Naive thymus-derived CD4-positive, alpha-beta T cell (primary cell): ENCODE results near the gene DCAF8. TPM values are rescaled to one million over a fixed set of nuclear protein-coding genes. Genes with fewer than 3 reads are reported as not detected.
A peak's percentile ranks its signal among the peaks of the same experiment; 100 is the strongest.

Experiments used
- ATAC-seq: fragments of 150-1000 bp; cut with Tn5 transposase; 2 replicates; pipeline ENCODE4 v1.10.0; 2021; ENCODE audit warnings: mild to moderate bottlenecking, moderate library complexity
- CTCF ChIA-PET: fragments of 350-600 bp; sonication (Branson Sonifier 250); formaldehyde crosslinking; loops from one replicate; lab custom pipeline; 2021; ENCODE audit warnings: antibody characterized with exemption; lab: Charles Lee
- POLR2A ChIA-PET: fragments of 350-600 bp; sonication (Branson Sonifier 250); formaldehyde crosslinking; loops from one replicate; lab custom pipeline; 2021; ENCODE audit warnings: antibody characterized with exemption, inconsistent platforms; lab: Charles Lee
- DNase-seq, 9 donors: peaks; one replicate each; pipeline versions ENCODE4 v3.0.0 to v3.0.0-alpha.2; 2020 to 2022; ENCODE audit warnings: mixed read lengths in 1 of 9
- H3K27ac ChIP-seq: one replicate; pipeline ENCODE4 v1.7.0; 2013; ENCODE audit warnings: mild to moderate bottlenecking, low read depth, low read length, moderate library complexity
- H3K27me3 ChIP-seq, 2 donors: one replicate each; pipeline ENCODE4 v1.7.0; 2013; ENCODE audit warnings: low read length in 2 of 2, mild to moderate bottlenecking in 2 of 2, moderate library complexity in 2 of 2; ENCODE audit not compliant: control insufficient read depth in 2 of 2, insufficient read depth in 2 of 2
- H3K36me3 ChIP-seq, 3 experiments: 1 replicate in 2 of 3; 2 replicates in 1 of 3; pipeline ENCODE4 v1.7.0; 2013; ENCODE audit warnings: low read length in 3 of 3, mild to moderate bottlenecking in 3 of 3, moderate library complexity in 1 of 3; ENCODE audit not compliant: insufficient read depth in 3 of 3, control insufficient read depth in 2 of 3
- H3K4me1 ChIP-seq, 2 donors: one replicate each; pipeline ENCODE4 v1.7.0; 2013; ENCODE audit warnings: low read length in 2 of 2, mild to moderate bottlenecking in 2 of 2, moderate library complexity in 1 of 2; ENCODE audit not compliant: control insufficient read depth in 2 of 2, insufficient read depth in 2 of 2
- H3K4me3 ChIP-seq: 2 replicates; pipeline ENCODE4 v1.7.0; 2013; ENCODE audit warnings: mild to moderate bottlenecking, low read length
- H3K9me3 ChIP-seq, 3 experiments: 1 replicate in 2 of 3; 2 replicates in 1 of 3; pipeline ENCODE4 v1.7.0; 2013; ENCODE audit warnings: low read length in 3 of 3; ENCODE audit not compliant: control insufficient read depth in 2 of 3
- H3K27ac Mint-ChIP-seq, 9 donors: one replicate each; pipeline ENCODE4 v1.8.0; 2020 to 2022; ENCODE audit warnings: mixed read lengths in 9 of 9, mild to moderate bottlenecking in 8 of 9, moderate library complexity in 5 of 9, inconsistent platforms in 2 of 9
- H3K27me3 Mint-ChIP-seq, 5 donors: one replicate each; pipeline ENCODE4 v1.8.0; 2021 to 2022; ENCODE audit warnings: mixed read lengths in 5 of 5, mild to moderate bottlenecking in 1 of 5
- H3K36me3 Mint-ChIP-seq, 5 donors: one replicate each; pipeline ENCODE4 v1.8.0; 2020 to 2022; ENCODE audit warnings: mixed read lengths in 5 of 5, mild to moderate bottlenecking in 3 of 5, inconsistent platforms in 1 of 5
- H3K4me1 Mint-ChIP-seq, 7 donors: one replicate each; pipeline ENCODE4 v1.8.0; 2020 to 2022; ENCODE audit warnings: mixed read lengths in 7 of 7, mild to moderate bottlenecking in 3 of 7, inconsistent platforms in 1 of 7
- H3K4me3 Mint-ChIP-seq, 10 donors: one replicate each; pipeline ENCODE4 v1.8.0; 2020 to 2022; ENCODE audit warnings: mild to moderate bottlenecking in 10 of 10, mixed read lengths in 10 of 10, moderate library complexity in 6 of 10, inconsistent platforms in 2 of 10
- H3K9me3 Mint-ChIP-seq, 11 donors: one replicate each; pipeline ENCODE4 v1.8.0; 2020 to 2022; ENCODE audit warnings: mixed read lengths in 11 of 11, mild to moderate bottlenecking in 4 of 11, inconsistent platforms in 1 of 11, moderate library complexity in 1 of 11
- intact Hi-C, 2 donors: fragments of 100-400 bp; cut with micrococcal nuclease; formaldehyde crosslinking; loops; one replicate each; pipeline ENCODE4 v1.15.1; 2023
- polyA plus RNA-seq, 2 donors: library from polyadenylated mRNA; unstranded; fragments of 300-500 nt; fragmentation: Illumina TruSeq; gene quantifications; one replicate each; pipeline ENCODE4 v1.2.3, GENCODE V29; 2021
- total RNA-seq, 6 experiments: library from RNA in 5 of 6; stranded (reverse) in 5 of 6; gene quantifications; 1 replicate in 5 of 6; 2 replicates in 1 of 6; pipeline ENCODE4 v1.2.3 and lab custom pipeline; 2021 to 2026

DCAF8 gene
- total and polyA plus RNA-seq, 7 experiments from 2014 or later: 45.6 to 226 (median 174) TPM

DNA sequence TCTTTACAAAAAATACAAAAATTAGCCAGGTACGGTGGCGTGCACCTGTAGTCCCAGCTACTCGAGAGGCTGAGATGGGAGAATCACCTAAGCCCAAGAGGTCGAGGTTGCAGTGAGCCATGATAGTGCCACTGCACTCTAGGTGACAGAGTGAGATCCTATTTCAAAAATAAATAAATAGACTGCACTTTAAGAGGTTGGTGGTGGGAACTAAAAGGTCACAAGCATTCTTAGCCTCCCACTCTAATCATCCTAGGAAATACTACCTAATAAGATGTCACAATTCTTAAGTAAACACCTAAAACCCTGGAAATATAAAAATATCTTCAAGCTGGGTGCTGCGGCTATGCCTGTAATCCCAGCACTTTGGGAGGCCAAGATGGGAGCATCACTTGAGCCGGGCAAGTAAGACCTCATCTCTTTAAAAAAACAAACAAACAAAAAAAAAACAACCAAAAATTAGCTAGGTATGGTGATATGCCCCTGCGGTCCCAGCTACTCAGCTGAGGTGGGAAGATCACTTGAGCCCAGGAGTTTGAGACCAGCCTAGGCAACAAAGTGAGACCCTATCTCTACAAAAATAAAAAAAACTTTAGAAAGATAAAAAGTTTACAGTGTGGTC, 4.1 kb downstream of the DCAF8 start:
- CTCF ChIA-PET: interaction anchor here (2.3 kb wide), 2 partner anchors 33 to 157 kb away, joined by 6 to 8 read pairs; no protein-coding TSS in a partner anchor
- peak overlapping the region in 6 of 9 donors; percentile 32 to 76 (median 60) for H3K27ac Mint-ChIP-seq
- H3K27me3 ChIP-seq: no peaks in the 10 kb centered on the region

DNA sequence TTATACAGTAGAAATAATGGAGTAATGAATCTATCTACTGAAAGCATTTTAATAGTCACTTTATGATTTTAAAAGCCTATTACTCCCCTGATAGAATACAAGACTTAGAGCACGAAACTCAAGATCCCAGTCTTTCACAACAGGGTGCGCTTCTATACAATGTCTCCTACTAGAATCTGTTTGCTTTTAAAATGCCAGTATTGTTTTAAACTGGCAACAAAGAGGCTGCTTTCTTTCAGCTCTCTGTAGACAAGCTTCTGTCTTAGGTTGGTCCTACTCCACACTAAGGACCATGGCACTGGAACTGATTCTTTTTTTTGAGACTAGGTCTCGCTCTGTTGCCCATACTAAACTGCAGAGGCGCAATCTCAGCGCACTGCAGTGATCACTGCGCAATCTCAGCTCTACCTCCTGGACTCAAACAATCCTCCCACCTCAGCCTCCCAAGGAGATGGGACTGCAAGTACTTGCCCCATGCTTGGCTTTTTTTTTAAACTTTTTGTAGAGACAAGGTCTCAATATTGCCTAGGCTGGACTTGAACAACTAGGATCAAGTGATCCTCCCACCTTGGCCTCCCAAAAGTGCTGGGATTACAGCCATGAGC, 4.8 kb downstream of the DCAF8 start:
- POLR2A ChIA-PET: interaction anchor here (0.8 to 1.7 kb wide), 4 partner anchors 13 to 335 kb away, joined by 3 to 11 read pairs (median 4); partner anchors contain the start of gene PEX19
- no peak overlapping the region for H3K27ac ChIP-seq
- H3K9me3 ChIP-seq: no peaks in the 10 kb centered on the region
- H3K27me3 Mint-ChIP-seq: peaks cover 0 to 3% (median 0%) of the 10 kb centered on the region in 5 donors
- H3K27ac Mint-ChIP-seq: peak overlapping the region in 7 of 9 donors; percentile 9 to 84 (median 63)
- H3K36me3 Mint-ChIP-seq: peaks cover 0 to 22% (median 8%) of the 10 kb centered on the region in 5 donors
- H3K4me1 ChIP-seq: peaks cover 12 to 25% of the 10 kb centered on the region in 2 donors
- ATAC-seq (no peak), DNase-seq (no peak)
- H3K9me3 Mint-ChIP-seq: peaks cover 0 to 5% (median 0%) of the 10 kb centered on the region in 11 donors
- H3K4me3 ChIP-seq: no peak overlapping the region
- intact Hi-C loops: no loop called here
- CTCF ChIA-PET: interaction anchor here (1.0 to 2.3 kb wide), 2 partner anchors 34 to 61 kb away, joined by 4 to 8 read pairs; no protein-coding TSS in a partner anchor
- H3K36me3 ChIP-seq: peaks cover 0 to 6% (median 0%) of the 10 kb centered on the region in 3 experiments
- H3K27me3 ChIP-seq: no peaks in the 10 kb centered on the region
- peaks cover 18 to 59% (median 48%) of the 10 kb centered on the region in 7 donors for H3K4me1 Mint-ChIP-seq
- H3K4me3 Mint-ChIP-seq: no peak overlapping the region

More for the DNA sequence above, 4.1 kb downstream of the DCAF8 start:
- Histone ChIP-seq H3K4me1 (peaks cover 16 to 29% of the 10 kb centered on the region in 2 donors), H3K36me3 (peaks cover 0 to 6% (median 0%) of the 10 kb centered on the region in 3 experiments), H3K9me3 (no peaks in the 10 kb centered on the region), H3K27ac (no peak overlapping the region), H3K4me3 (no peak overlapping the region)
- DNase-seq (no peak), ATAC-seq (no peak)
- Mint-ChIP-seq H3K4me3 (peak overlapping the region in 4 of 10 donors; percentile 2 to 47 (median 8)), H3K9me3 (peaks cover 0 to 5% (median 0%) of the 10 kb centered on the region in 11 donors), H3K4me1 (peaks cover 18 to 63% (median 44%) of the 10 kb centered on the region in 7 donors), H3K36me3 (peaks cover 0 to 17% (median 4%) of the 10 kb centered on the region in 5 donors), H3K27me3 (peaks cover 0 to 3% (median 0%) of the 10 kb centered on the region in 5 donors)
- POLR2A ChIA-PET: interaction anchor here (1.2 kb wide), 1 partner anchor 26 kb away, joined by 4 read pairs; the partner anchor contains the start of gene PEX19
- intact Hi-C loops: no loop called here

DNA sequence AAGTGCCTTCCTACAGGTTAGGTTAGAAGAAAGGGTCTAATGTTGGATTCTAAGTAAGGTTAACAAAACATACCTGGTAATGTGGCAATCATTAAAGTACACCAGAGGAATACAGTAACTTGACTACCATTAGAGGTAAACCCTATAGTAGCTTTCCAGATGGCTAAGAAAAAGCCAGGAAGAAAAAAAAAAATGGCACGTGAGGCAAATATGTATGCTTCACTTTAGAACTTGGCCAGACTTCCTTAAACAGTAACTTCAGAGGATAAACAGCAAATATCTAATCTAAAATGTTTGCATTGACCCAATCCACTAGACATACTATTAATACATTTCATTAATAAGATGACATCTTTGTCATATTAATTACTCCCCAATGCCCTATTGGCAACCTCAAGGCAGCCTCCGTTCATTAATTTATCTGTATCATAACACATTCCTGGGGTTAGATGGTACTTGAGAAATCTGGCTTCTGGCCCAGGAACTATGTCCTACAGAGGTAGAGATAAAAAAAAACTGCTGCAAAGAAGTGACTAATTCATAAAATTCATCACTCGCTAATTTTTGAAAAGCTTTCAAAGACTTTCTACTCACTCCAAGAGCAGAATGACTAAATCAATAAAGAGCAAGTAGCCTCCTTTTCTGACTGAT, 5.8 kb downstream of the DCAF8 start:
- CTCF ChIA-PET: interaction anchor here (1.0 to 2.3 kb wide), 2 partner anchors 35 to 60 kb away, joined by 4 to 8 read pairs; no protein-coding TSS in a partner anchor

DNA sequence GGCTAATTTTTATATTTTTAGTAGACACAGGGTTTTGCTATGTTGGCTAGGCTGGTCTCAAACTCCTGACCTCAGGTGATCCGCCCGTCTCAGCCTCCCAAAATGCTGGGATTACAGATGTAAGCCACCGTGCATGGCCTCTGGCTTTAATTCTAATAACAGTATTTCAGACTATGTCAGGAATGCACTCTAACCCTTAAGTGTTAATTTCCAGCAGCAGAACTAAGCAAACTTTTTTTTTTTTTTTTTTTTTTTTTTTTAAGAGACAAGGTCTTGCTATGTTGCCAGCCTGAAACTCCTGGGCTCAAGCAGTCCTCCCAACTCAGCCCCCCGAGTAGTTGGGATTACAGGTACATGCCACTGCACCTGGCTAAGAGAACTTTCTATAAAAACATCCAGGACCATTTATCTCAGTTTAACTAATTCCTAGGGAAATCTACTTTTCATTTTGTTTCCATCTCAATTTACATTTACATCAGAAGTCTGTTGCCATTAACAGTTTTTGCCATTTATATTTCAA, 6.5 kb downstream of the DCAF8 start:
- Histone ChIP-seq H3K4me1 (peaks cover 6 to 18% of the 10 kb centered on the region in 2 donors), H3K9me3 (no peaks in the 10 kb centered on the region), H3K27me3 (no peaks in the 10 kb centered on the region), H3K4me3 (no peak overlapping the region), H3K36me3 (no peaks in the 10 kb centered on the region), H3K27ac (peak overlapping the region; percentile 10)
- Mint-ChIP-seq H3K9me3 (no peaks in the 10 kb centered on the region), H3K4me1 (peaks cover 21 to 60% (median 50%) of the 10 kb centered on the region in 7 donors), H3K27me3 (no peaks in the 10 kb centered on the region), H3K27ac (peak overlapping the region in 4 of 9 donors; percentile 26 to 59 (median 33)), H3K36me3 (peaks cover 0 to 20% (median 11%) of the 10 kb centered on the region in 5 donors), H3K4me3 (no peak overlapping the region)
- ChIA-PET POLR2A (interaction anchor here (1.7 kb wide), 1 partner anchor 12 kb away, joined by 11 read pairs; no protein-coding TSS in a partner anchor), CTCF (interaction anchor here (2.0 to 2.3 kb wide), 2 partner anchors 36 to 155 kb away, joined by 6 to 8 read pairs; no protein-coding TSS in a partner anchor)
- DNase-seq (no peak), ATAC-seq (no peak)
- intact Hi-C loops: no loop called here

More for the DNA sequence above, 5.8 kb downstream of the DCAF8 start:
- Histone ChIP-seq H3K36me3 (no peaks in the 10 kb centered on the region), H3K4me1 (peaks cover 12 to 25% of the 10 kb centered on the region in 2 donors), H3K27me3 (no peaks in the 10 kb centered on the region), H3K4me3 (no peak overlapping the region), H3K27ac (peak overlapping the region; percentile 24), H3K9me3 (no peaks in the 10 kb centered on the region)
- Mint-ChIP-seq H3K4me1 (peaks cover 26 to 65% (median 53%) of the 10 kb centered on the region in 7 donors), H3K9me3 (peaks cover 0 to under 1% (median 0%) of the 10 kb centered on the region in 11 donors), H3K27ac (peak overlapping the region in 6 of 9 donors; percentile 26 to 68 (median 32)), H3K27me3 (no peaks in the 10 kb centered on the region), H3K4me3 (no peak overlapping the region), H3K36me3 (peaks cover 0 to 21% (median 11%) of the 10 kb centered on the region in 5 donors)
- intact Hi-C loops: no loop called here
- no peak for ATAC-seq
- POLR2A ChIA-PET: interaction anchor here (0.8 to 1.7 kb wide), 3 partner anchors 12 to 334 kb away, joined by 3 to 11 read pairs (median 4); no protein-coding TSS in a partner anchor
- DNase-seq: no peak

DNA sequence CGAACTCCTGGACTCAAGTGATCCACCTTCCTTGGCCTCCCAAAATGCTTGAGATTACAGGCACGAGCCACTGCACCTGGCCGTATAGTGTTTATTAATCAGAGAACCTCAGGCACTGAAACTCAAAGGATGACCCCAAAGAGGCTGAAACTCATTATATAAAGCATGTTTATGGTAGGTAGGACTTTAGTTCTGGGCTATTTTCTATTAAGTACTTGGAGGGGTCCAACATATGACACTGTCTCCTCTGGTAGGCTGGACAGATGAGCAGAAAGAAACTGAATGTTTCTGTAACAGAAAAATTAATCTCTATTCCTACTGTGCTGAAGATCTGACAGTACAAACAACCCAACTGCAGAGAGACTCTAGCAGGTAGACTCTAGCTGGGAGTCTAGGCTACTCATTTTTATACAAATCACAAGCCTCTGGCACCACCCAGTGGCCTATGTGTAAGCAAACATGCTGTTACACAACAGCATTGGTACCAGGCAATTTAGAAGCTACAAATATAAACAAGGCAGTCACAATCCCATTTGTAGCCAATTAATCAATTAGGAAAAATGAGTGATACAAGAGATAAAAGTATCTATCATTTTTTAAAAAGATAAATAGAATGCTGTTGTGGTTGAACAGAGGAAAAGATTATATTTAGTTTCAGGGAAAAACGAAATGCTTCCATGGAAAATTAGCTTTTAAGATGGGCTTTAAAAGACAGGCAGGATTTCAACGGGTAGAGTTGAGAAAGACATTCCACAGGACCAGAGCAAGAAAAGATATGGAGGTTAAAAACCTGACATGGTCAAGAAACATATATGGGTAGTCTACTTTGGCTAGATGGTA, 10.4 kb downstream of the DCAF8 start:
- H3K9me3 ChIP-seq: no peaks in the 10 kb centered on the region
- Mint-ChIP-seq H3K27ac (peak overlapping the region in 7 of 9 donors; percentile 46 to 80 (median 62)), H3K27me3 (no peaks in the 10 kb centered on the region), H3K36me3 (peaks cover 0 to 15% (median 8%) of the 10 kb centered on the region in 5 donors), H3K4me3 (no peak overlapping the region), H3K9me3 (no peaks in the 10 kb centered on the region), H3K4me1 (peaks cover 6 to 34% (median 30%) of the 10 kb centered on the region in 7 donors)
- ChIA-PET CTCF (interaction anchor here (0.5 to 3.8 kb wide), 25 partner anchors 10 to 398 kb away, joined by 3 to 26 read pairs (median 4); partner anchors contain the start of gene DCAF8), POLR2A (interaction anchor here (0.6 to 4.0 kb wide), 8 partner anchors 8 to 1475 kb away, joined by 3 to 33 read pairs (median 3); partner anchors contain the start of genes DCAF8 and PEX19)
- DNase-seq (peak in 8 of 9 donors; percentile 43 to 70 (median 60)), ATAC-seq (peak; percentile 99)
- H3K4me1 ChIP-seq: no peaks in the 10 kb centered on the region
- H3K27me3 ChIP-seq: no peaks in the 10 kb centered on the region
- peak overlapping the region; percentile 6 for H3K27ac ChIP-seq
- H3K36me3 ChIP-seq: no peaks in the 10 kb centered on the region
- no peak overlapping the region for H3K4me3 ChIP-seq
- intact Hi-C loops: loop anchor here (1.0 to 2.0 kb wide), 5 partner anchors 39 to 167 kb away; no protein-coding TSS in a partner anchor
